Activated naive CD4-positive, alpha-beta T cell treated with anti-CD3 and anti-CD28 coated beads, Interleukin-2, amount 10 ng/mL, durations not matched to agents 7 days and 5 days (primary cell): ENCODE data around the gene POPDC2.

ENCODE experiments used
- CTCF ChIA-PET: fragments of 350-600 bp; sonication (Branson Sonifier 250); formaldehyde crosslinking; loops from one replicate; lab custom pipeline; 2021; ENCODE audit warnings: antibody characterized with exemption; lab: Charles Lee
- DNase-seq: peaks from one replicate; pipeline ENCODE4 v3.0.0-alpha.2; 2020
- H3K27ac Mint-ChIP-seq: one replicate; pipeline ENCODE4 v1.8.0; 2021; ENCODE audit warnings: mild to moderate bottlenecking, moderate library complexity, mixed read lengths
- H3K27me3 Mint-ChIP-seq: one replicate; pipeline ENCODE4 v1.8.0; 2021; ENCODE audit warnings: mild to moderate bottlenecking, mixed read lengths
- H3K36me3 Mint-ChIP-seq: one replicate; pipeline ENCODE4 v1.8.0; 2021; ENCODE audit warnings: mixed read lengths
- H3K4me1 Mint-ChIP-seq: one replicate; pipeline ENCODE4 v1.8.0; 2021; ENCODE audit warnings: mixed read lengths
- H3K4me3 Mint-ChIP-seq: one replicate; pipeline ENCODE4 v1.8.0; 2021; ENCODE audit warnings: mild to moderate bottlenecking, moderate library complexity, mixed read lengths
- H3K9me3 Mint-ChIP-seq: one replicate; pipeline ENCODE4 v1.8.0; 2021; ENCODE audit warnings: mixed read lengths

Gene POPDC2

DNA sequence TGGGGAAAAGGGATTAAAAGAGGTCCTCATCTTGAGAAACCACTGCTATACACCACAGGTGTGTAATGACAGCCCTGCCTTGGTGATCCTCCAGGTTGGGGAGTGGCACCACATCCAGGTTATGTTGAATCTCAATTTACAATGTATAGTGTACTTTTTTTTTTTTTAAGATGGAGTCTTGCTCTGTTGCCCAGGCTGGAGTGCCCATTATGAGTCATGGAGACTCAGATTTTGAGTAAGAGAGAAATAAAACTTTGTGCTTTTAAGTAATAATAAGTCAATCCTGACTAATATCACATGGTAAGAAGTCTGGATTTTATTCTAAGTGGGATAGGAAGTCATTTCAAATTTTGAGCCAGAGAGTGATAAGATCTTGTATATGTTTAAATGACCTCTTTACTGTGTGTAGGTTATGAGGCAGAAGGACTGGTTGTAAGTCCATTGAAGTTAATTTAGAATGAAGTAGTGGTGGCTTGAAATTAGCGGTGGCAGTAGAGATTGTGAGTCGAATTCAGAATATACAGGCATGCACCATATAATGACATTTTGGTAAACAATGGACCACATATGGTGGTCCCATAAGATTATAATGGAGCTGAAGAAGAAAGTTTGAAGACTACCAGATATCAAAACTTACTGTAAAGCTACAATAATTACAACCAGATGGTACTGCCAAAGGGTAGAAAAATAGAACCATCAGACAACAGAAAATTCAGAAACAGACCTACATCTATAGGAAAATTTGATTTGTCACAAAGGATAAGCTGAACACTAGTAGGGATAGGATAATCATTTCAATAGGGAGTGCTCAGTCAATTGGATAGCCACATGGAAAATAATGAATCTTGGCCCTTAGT is 20.7 kb downstream of the POPDC2 start:
- H3K4me3 Mint-ChIP-seq = no peak overlapping the region
- H3K4me1 Mint-ChIP-seq = peaks cover 26% of the 10 kb centered on the region
- H3K27me3 Mint-ChIP-seq = no peaks in the 10 kb centered on the region
- H3K9me3 Mint-ChIP-seq = no peaks in the 10 kb centered on the region
- peaks cover 12% of the 10 kb centered on the region for H3K36me3 Mint-ChIP-seq
- DNase-seq = no peak
- CTCF ChIA-PET = no interaction called here
- peak overlapping the region; percentile 93 for H3K27ac Mint-ChIP-seq

DNA sequence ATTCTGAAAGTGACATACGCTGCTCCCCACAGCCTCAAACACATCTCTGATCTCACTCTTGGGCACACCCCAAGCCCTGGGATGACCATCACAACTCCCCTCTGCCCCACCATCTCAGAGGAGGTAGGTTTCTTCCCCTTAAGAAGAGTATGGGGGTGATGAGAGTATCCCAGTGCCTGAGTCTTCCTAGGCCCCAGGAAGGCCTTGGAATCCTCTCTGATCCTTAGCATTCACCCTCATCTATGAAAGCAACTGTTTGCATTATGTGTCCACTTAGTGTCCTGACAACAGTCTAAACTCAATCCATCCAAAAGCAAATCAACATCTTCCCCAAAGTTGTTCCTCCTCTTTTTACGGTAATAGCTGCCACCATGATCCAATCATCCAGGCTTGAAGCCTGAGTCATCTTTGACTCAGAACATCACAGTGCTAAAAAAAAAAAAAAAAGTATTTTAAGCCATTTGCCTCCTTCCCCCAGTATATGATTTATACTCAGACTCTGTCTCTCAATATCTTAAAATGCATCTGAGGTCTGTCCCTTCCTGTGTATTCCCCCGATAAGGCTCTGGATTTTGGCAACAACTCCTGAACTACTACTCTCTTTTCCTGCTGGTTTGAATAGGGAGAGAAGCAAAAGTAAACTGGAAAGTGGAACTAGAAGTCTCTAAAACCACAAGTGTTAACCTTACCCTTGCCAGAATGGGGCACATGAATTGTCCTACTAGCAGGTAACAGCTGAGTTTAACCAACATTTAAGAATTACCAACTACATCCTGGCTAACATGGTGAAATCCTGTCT is 22.5 kb downstream of the POPDC2 start:
- peaks cover 12% of the 10 kb centered on the region for H3K36me3 Mint-ChIP-seq
- H3K9me3 Mint-ChIP-seq = no peaks in the 10 kb centered on the region
- no peak for DNase-seq
- CTCF ChIA-PET = no interaction called here
- no peak overlapping the region for H3K4me3 Mint-ChIP-seq
- H3K4me1 Mint-ChIP-seq = peaks cover 26% of the 10 kb centered on the region
- H3K27ac Mint-ChIP-seq = peak overlapping the region; percentile 93
- peaks cover 11% of the 10 kb centered on the region for H3K27me3 Mint-ChIP-seq

DNA sequence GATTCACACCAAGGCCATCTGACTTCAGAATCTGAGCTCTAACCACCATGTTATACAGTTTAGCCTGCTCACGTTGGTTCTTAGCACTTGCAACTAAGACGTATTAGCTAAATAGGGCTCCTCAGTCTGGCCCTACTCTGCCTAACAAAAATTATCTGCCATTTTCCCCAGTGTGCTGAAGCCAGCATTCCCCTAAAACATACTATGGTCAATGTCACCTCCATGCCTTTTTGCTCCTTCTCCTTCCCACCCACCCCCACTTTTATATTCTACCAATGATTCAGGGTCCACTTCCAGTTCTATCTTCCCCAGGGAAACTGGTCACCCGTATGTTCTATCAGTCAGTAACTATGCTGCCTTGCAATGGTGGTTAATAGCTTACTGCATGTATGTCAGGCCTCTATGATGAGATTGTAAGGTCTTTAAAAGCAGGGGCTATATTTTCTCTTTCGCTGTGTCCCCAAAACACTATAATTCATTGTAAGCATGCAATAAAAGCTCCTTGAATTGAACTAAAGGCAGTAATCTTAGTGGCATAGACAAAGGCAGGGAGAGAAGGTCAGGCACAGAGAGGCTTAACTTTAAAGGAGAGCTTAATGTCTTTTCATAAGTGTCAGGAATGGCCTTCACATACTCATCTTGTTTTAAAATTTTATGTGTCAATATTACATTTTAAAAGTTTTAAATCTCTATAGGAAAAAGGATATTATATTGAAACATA is 23.3 kb downstream of the POPDC2 start:
- no peak overlapping the region for H3K4me3 Mint-ChIP-seq
- CTCF ChIA-PET = interaction anchor here (0.5 kb wide), 1 partner anchor 53 kb away, joined by 3 read pairs; no protein-coding TSS in a partner anchor
- peaks cover 26% of the 10 kb centered on the region for H3K4me1 Mint-ChIP-seq
- H3K36me3 Mint-ChIP-seq = peaks cover 12% of the 10 kb centered on the region
- no peak for DNase-seq
- no peak overlapping the region for H3K27ac Mint-ChIP-seq
- H3K9me3 Mint-ChIP-seq = no peaks in the 10 kb centered on the region
- H3K27me3 Mint-ChIP-seq = peaks cover 12% of the 10 kb centered on the region

DNA sequence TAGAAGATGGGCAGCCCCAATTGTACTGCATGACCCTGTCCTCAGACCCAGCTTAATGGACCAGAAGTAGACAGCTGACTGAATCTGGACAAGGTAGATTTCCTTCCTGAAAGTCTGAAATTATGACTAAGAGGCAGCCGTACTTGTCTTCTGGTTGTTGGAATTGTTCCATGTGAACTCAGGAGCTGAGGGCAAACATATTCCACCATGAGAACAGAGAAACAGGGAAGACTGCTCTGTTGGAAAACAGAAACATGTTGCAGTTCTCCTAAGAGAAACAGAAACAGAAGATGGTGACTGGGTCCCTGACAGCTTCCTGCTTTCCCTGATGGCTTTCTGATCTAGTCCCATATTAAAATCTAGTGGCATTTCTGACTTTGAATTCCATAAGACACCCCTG is 24.1 kb downstream of the POPDC2 start:
- no peaks in the 10 kb centered on the region for H3K9me3 Mint-ChIP-seq
- no peak overlapping the region for H3K27ac Mint-ChIP-seq
- H3K36me3 Mint-ChIP-seq = peaks cover 10% of the 10 kb centered on the region
- peaks cover 26% of the 10 kb centered on the region for H3K4me1 Mint-ChIP-seq
- H3K27me3 Mint-ChIP-seq = peaks cover 12% of the 10 kb centered on the region
- CTCF ChIA-PET = interaction anchor here (0.5 kb wide), 1 partner anchor 52 kb away, joined by 3 read pairs; no protein-coding TSS in a partner anchor
- DNase-seq = no peak
- H3K4me3 Mint-ChIP-seq = no peak overlapping the region

DNA sequence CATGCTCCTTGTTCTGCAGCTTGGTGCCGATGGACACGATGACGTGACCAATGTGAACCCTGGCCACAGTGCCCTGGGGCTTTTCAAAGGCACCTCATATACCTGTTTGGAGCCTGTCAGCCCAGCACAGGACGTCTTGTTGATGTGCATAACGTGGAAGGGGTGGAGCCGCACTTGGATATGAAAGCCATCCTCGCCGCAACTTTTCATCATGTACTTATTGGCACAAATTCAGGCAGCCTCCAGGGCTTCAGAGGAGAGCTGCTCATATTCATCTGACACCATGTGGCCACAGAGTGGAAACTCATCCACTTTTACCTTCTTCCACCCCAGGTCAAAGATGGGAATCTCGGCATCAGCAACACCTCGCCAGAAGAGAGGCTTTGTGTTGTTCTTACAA is 24.7 kb downstream of the POPDC2 start:
- Mint-ChIP-seq H3K27ac (no peak overlapping the region), H3K4me3 (no peak overlapping the region), H3K9me3 (no peaks in the 10 kb centered on the region), H3K27me3 (peaks cover 12% of the 10 kb centered on the region), H3K36me3 (peaks cover 8% of the 10 kb centered on the region), H3K4me1 (peaks cover 26% of the 10 kb centered on the region)
- no peak for DNase-seq
- CTCF ChIA-PET = no interaction called here

DNA sequence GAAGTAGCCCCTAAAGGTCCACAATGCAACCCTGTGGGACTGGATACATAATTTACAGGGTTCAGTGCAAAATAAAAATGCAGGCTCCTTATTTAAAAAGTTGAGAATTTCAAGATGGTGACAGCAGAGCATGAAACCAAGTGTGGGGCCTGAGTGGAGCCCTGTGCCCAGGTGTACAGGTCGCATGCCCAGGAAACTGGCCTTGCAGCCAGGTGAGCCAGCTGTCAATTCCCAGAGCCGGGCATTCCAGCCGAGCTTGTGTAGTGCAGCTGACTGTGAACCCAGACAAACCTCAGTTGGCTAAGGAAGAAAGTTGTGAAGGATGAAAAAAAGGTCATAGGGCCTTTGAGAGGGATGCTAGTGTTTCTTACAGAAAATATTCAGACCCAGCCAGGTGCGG is 27.6 kb downstream of the POPDC2 start:
- H3K27ac Mint-ChIP-seq = no peak overlapping the region
- H3K36me3 Mint-ChIP-seq = no peaks in the 10 kb centered on the region
- CTCF ChIA-PET = no interaction called here

DNA sequence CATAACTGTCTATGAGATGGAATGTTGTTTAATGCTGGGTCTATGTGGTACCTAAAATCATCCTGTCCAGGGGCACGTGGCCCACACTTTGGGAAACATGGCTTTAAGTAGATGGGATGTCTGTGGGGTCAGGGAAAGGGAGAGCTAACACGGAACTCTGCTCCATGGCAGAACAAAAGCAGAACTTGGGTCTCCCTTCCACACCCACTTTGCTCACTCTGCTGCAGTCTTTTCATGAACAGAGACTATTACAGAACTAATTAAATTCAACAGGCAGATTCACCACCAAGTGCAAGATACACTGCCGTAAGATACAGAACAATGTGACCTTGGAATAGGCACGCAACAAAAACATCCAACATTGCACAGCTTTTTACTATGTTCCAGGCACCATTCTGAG is 28.2 kb downstream of the POPDC2 start:
- Mint-ChIP-seq H3K27ac (no peak overlapping the region), H3K4me1 (peaks cover 18% of the 10 kb centered on the region), H3K27me3 (peaks cover 26% of the 10 kb centered on the region), H3K4me3 (no peak overlapping the region), H3K9me3 (no peaks in the 10 kb centered on the region), H3K36me3 (no peaks in the 10 kb centered on the region)
- no peak for DNase-seq
- CTCF ChIA-PET = no interaction called here

More for the DNA sequence above, 27.6 kb downstream of the POPDC2 start:
- Mint-ChIP-seq H3K27me3 (peaks cover 20% of the 10 kb centered on the region), H3K9me3 (no peaks in the 10 kb centered on the region), H3K4me3 (no peak overlapping the region), H3K4me1 (peaks cover 15% of the 10 kb centered on the region)
- no peak for DNase-seq

DNA sequence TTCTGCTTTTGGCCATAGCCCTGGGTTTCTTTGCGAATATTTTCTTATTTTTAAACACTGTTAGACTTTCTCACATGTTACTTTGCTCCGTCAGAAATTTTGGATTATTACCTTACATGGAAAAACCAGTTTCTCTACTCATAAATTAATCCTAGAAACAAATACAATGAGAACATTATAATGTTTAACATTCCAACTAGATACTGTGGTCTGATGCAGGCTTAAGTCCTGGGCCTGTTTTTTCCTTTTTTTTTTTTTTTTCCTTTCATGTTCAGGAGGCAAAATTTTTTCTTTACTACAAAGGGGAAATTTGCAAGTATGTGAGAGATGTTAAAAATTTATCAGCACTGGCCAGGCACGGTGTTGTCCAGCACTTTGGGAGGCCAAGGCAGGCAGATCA is 28.9 kb downstream of the POPDC2 start:
- DNase-seq = no peak
- Mint-ChIP-seq H3K4me3 (no peak overlapping the region), H3K36me3 (no peaks in the 10 kb centered on the region), H3K9me3 (no peaks in the 10 kb centered on the region), H3K27me3 (peaks cover 29% of the 10 kb centered on the region), H3K4me1 (peaks cover 22% of the 10 kb centered on the region), H3K27ac (no peak overlapping the region)
- CTCF ChIA-PET = no interaction called here

DNA sequence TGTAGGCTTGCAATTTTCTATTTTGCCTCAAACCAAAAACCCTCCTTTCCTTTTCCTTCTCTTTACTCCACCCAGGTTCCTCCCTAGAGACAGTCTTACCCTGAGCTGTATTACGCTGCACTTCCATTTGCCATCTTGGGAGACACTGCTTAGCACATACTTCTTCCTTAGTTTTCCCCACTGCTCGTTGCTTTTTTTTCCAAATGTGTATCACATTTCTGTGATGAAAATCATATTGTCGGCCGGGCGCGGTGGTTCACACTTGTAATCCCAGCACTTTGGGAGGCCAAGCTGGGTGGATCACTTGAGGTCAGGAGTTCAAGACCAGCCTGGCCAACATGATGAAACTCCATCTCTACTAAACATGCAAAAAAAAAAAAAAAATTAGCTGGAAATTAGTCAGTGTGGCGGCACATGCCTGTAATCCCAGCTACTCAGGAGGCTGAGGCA is 29.5 kb downstream of the POPDC2 start:
- peaks cover 35% of the 10 kb centered on the region for H3K27me3 Mint-ChIP-seq
- H3K9me3 Mint-ChIP-seq = no peaks in the 10 kb centered on the region
- DNase-seq = no peak
- H3K4me1 Mint-ChIP-seq = peaks cover 24% of the 10 kb centered on the region
- CTCF ChIA-PET = no interaction called here
- H3K27ac Mint-ChIP-seq = no peak overlapping the region
- no peaks in the 10 kb centered on the region for H3K36me3 Mint-ChIP-seq
- H3K4me3 Mint-ChIP-seq = no peak overlapping the region

DNA sequence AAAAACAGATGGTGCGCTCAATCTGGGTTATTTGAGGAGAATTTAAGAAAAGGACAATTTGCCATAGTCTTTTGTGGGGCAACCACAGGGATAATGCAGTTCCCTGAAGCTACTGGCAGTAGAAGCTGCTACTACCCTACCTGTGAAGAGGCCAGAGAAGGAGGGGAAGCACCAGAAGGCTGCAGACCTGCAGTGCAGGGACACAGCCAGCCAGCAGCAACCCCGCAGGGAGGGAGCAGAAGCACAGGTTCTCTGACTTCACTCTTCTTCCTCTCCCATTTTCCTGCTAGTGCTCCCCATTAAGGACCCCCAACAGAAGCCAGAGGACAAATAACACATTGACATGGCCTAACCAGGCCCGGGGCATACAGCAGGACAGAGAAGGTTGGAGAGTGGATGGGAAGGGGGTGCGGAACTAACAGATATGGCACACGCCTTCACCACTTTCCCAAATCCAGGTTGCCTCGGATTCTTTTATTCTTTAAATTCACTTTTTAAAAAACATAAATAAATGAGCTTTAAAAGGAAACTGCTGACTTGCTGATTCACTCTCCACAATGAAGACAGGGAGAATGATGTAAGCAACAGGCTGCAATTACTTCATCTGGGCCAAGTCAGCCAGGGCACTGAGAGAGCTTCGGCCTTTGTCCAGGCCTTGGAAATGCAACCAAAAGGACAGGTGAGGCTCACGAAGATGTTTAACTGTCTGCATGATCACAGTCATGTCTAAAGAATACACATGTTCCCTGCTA is 30.1 kb downstream of the POPDC2 start:
- H3K4me1 Mint-ChIP-seq = peaks cover 24% of the 10 kb centered on the region
- H3K27ac Mint-ChIP-seq = no peak overlapping the region
- DNase-seq = no peak
- no peak overlapping the region for H3K4me3 Mint-ChIP-seq
- H3K9me3 Mint-ChIP-seq = no peaks in the 10 kb centered on the region
- peaks cover 41% of the 10 kb centered on the region for H3K27me3 Mint-ChIP-seq
- H3K36me3 Mint-ChIP-seq = no peaks in the 10 kb centered on the region
- CTCF ChIA-PET = no interaction called here

DNA sequence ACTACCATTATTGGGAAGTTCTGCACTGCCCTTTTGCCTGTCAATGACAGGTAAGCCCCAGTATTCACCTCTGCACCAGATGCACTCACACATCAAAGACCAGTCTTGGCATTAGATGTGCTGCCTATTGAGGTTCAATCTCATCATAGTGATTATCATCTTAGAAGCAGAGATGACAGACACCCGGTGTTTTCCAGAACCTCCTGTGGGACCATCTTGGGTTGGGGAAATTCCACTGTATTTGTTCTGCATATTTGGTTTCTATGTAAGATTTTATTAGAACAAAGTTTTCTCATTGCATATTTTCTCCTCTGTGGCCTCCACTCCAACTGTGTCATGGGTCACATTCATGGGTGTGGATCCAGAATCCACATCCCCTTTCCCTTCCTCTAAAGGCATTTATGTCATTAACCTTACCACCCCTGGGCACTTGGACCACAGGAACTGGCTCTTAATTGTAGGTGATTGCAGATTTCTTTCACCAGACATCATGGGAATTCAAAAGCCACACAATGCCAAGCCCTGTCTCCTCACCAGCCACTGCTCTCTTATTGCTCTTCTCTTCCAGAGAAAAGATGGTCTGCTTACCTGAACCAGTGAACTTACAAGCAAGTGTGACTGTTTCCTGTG is 31.5 kb downstream of the POPDC2 start:
- Mint-ChIP-seq H3K4me1 (peaks cover 24% of the 10 kb centered on the region), H3K27ac (no peak overlapping the region), H3K36me3 (no peaks in the 10 kb centered on the region), H3K9me3 (no peaks in the 10 kb centered on the region), H3K4me3 (no peak overlapping the region), H3K27me3 (peaks cover 47% of the 10 kb centered on the region)
- CTCF ChIA-PET = no interaction called here
- no peak for DNase-seq

DNA sequence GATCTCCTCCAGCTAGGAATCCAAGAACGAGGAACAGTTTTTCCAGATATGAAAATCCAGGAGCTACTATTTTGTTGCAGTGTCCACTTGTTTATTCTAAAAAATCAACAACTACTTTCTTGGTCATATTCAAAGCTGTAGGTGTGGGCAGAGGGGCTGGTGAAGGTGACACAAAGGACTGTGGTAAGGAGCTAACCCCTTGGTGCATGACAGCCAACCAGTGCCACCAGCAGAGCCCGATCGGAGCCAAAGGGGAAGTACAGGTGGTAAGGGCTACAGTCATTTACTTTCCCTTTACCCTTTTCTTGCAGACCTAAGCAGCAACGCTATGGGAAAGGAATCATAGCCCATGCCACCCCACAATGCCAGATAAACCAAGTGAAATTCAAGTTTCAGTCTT is 32.0 kb downstream of the POPDC2 start:
- no peaks in the 10 kb centered on the region for H3K9me3 Mint-ChIP-seq
- no peaks in the 10 kb centered on the region for H3K36me3 Mint-ChIP-seq
- H3K4me1 Mint-ChIP-seq = peaks cover 24% of the 10 kb centered on the region
- no peak for DNase-seq
- no peak overlapping the region for H3K27ac Mint-ChIP-seq
- peaks cover 42% of the 10 kb centered on the region for H3K27me3 Mint-ChIP-seq
- H3K4me3 Mint-ChIP-seq = no peak overlapping the region
- CTCF ChIA-PET = no interaction called here

DNA sequence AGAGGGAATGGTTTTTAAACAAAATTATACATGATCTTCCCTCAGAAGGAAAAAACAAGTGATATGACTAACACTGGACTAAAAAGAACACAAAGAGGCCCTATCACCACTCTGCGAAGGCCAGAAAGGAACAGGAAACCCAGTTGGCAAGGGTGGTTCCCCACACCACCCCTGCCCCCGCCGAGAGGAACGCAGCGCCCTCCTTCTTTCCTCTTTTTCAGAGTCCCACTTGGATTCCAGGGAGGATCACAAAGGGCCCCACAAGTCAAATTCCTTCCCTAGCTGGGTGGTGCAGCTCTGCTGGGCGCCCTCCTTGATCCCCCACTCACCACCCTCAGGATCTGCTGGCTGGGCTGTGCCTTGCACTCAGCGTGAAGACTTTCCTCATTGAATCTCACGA is 32.9 kb downstream of the POPDC2 start:
- no peak for DNase-seq
- H3K4me3 Mint-ChIP-seq = no peak overlapping the region
- CTCF ChIA-PET = no interaction called here
- H3K27me3 Mint-ChIP-seq = peaks cover 35% of the 10 kb centered on the region
- no peaks in the 10 kb centered on the region for H3K9me3 Mint-ChIP-seq
- no peak overlapping the region for H3K27ac Mint-ChIP-seq
- H3K36me3 Mint-ChIP-seq = no peaks in the 10 kb centered on the region
- peaks cover 24% of the 10 kb centered on the region for H3K4me1 Mint-ChIP-seq
